Stimulated activated CD8-positive, alpha-beta memory T cell treated with anti-CD3 and anti-CD28 coated beads, Interleukin-7, amount 100 ng/mL, for 48 hours (primary cell): ENCODE results near the gene JHY.

ENCODE experiments used
- DNase-seq, 2 donors: peaks; one replicate each; pipeline ENCODE4 v3.0.0-alpha.2; 2020; ENCODE audit warnings: low read depth in 1 of 2; ENCODE audit errors: extremely low read depth in 1 of 2

The JHY gene

DNA sequence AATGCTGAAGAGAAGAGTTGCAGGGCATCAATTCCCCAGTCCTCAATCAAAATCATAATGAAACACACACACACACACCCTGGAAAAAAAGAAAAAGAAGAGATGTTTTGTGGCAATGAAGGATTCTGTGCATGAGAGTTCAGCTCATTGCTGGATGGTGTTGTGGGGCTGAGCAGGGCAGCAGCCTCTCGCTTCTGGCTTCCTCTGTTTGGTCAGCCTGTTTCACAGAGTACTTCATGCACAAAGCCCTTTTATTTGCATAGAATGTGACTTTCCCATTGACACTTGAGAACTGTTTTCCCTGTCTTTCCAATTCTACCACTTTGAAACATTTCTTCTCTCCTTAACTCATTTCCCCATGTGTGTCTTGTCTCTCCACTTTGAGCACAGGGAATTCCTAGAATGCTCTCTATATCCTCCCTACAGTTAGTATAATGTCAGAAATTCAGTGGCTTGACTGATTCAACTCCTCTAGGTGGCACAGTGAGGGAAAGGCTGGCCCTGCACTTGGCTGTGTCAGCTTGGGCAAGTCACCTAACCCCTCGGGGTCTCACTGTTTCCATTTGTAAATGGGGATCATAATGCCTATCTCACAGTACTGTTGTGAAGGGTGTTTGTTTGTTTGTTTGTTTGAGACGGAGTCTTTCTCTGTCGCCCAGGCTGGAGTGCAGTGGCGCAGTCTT lies 124.4 kb downstream of the JHY start:
- no peak for DNase-seq
